SU-DHL-6 (cell line): ENCODE measurements around the gene C19orf38.
"Not testable (repeated sequence)": the region's sequence is repeated elsewhere in the genome, so short reads cannot be mapped to it uniquely, and the experiment has no call there.

ENCODE experiments used
- H2AFZ ChIP-seq: fragments of 200-600 bp; sonication (generic); 2 replicates; pipeline ENCODE4 v1.6.1; 2014; ENCODE audit warnings: low read depth, mild to moderate bottlenecking, moderate library complexity, mixed read lengths, antibody characterized with exemption, low read length; ENCODE audit not compliant: severe bottlenecking
- H3F3A ChIP-seq: fragments of 200-600 bp; shearing (Covaris generic); 2 replicates; pipeline ENCODE4 v1.6.0; 2016; ENCODE audit warnings: antibody characterized with exemption, mild to moderate bottlenecking; ENCODE audit not compliant: insufficient read depth
- H3K27ac ChIP-seq: fragments of 200-600 bp; sonication (generic); 2 replicates; pipeline ENCODE4 v1.5.1; 2016; ENCODE audit warnings: low read depth, mild to moderate bottlenecking, low read length, moderate library complexity, mixed read lengths
- H3K27me3 ChIP-seq: fragments of 200-600 bp; sonication (generic), shearing (Covaris generic); 2 replicates; pipeline ENCODE4 v1.6.0; 2014; ENCODE audit warnings: mild to moderate bottlenecking, low read length
- H3K36me3 ChIP-seq: fragments of 200-600 bp; sonication (generic); 2 replicates; pipeline ENCODE4 v1.6.1; 2014; ENCODE audit warnings: mild to moderate bottlenecking, low read length, mixed read lengths
- H3K4me2 ChIP-seq: fragments of 300-600, 200-600 bp; shearing (Covaris generic), sonication (generic); 2 replicates; pipeline ENCODE4 v1.6.0; 2014; ENCODE audit warnings: low read length, low read depth, mild to moderate bottlenecking; ENCODE audit not compliant: poor library complexity, severe bottlenecking
- H3K4me3 ChIP-seq: fragments of 200-600 bp; sonication (generic); 2 replicates; pipeline ENCODE4 v1.5.1; 2014; ENCODE audit warnings: antibody characterized with exemption, low read length, mild to moderate bottlenecking, mixed read lengths; ENCODE audit not compliant: insufficient read depth, poor library complexity, severe bottlenecking
- H3K79me2 ChIP-seq: fragments of 200-600 bp; sonication (generic); 2 replicates; pipeline ENCODE4 v1.6.1; 2014; ENCODE audit warnings: mild to moderate bottlenecking, low read length, moderate library complexity; ENCODE audit not compliant: insufficient read depth
- H3K9ac ChIP-seq: fragments of 200-600 bp; sonication (generic); 2 replicates; pipeline ENCODE4 v1.7.0; 2014; ENCODE audit warnings: mild to moderate bottlenecking, low read length
- H3K9me2 ChIP-seq: fragments of 200-600 bp; sonication (generic); replicated peaks from 2 replicates; pipeline ENCODE4 v1.6.1; 2014; ENCODE audit warnings: low read length; ENCODE audit not compliant: insufficient read depth
- H3K9me3 ChIP-seq: fragments of 200-600 bp; sonication (generic); 2 replicates; pipeline ENCODE4 v1.6.1; 2014; ENCODE audit warnings: low read length, mixed read lengths; ENCODE audit not compliant: insufficient read depth
- H4K20me1 ChIP-seq: fragments of 200-600 bp; sonication (generic); 2 replicates; pipeline ENCODE4 v1.6.1; 2014; ENCODE audit warnings: low read depth, mild to moderate bottlenecking, antibody characterized with exemption, low read length, moderate library complexity, mixed read lengths
- CTCF ChIP-seq: fragments of 200-600 bp; sonication (generic); IDR thresholded peaks from one replicate; pipeline ENCODE4 v1.5.1; 2017; ENCODE audit warnings: antibody characterized with exemption, mild to moderate bottlenecking, low read length, moderate library complexity; ENCODE audit not compliant: insufficient read depth, poor library complexity, severe bottlenecking
- EZH2phosphoT487 ChIP-seq: fragments of 200-600 bp; sonication (generic), shearing (Covaris generic); conservative IDR thresholded peaks from 2 replicates; pipeline ENCODE4 v1.6.1; 2018; ENCODE audit warnings: mild to moderate bottlenecking, antibody characterized with exemption, low read length, moderate library complexity, mixed read lengths

Gene C19orf38

GRCh38 chr19:10868872-10869547 is 20.8 kb downstream of the C19orf38 start:
- H3K79me2 ChIP-seq, result peaks cover 20% of the 10 kb centered on the region
- TF ChIP-seq EZH2phosphoT487, result no peak
- TF ChIP-seq CTCF, result no peak
- no peak overlapping the region for H2AFZ ChIP-seq
- peaks cover 13% of the 10 kb centered on the region for H3F3A ChIP-seq
- no peaks in the 10 kb centered on the region for H3K9me3 ChIP-seq
- H3K4me2 ChIP-seq, result peak overlapping the region; percentile 79
- no peaks in the 10 kb centered on the region for H3K27me3 ChIP-seq
- no peak overlapping the region for H3K4me3 ChIP-seq
- H3K27ac ChIP-seq, result no peak overlapping the region
- no peaks in the 10 kb centered on the region for H3K36me3 ChIP-seq
- no peaks in the 10 kb centered on the region for H4K20me1 ChIP-seq
- H3K9ac ChIP-seq, result no peak overlapping the region
- H3K9me2 ChIP-seq, result no peaks in the 10 kb centered on the region

GRCh38 chr19:10869872-10870311 is 21.7 kb downstream of the C19orf38 start:
- not testable (repeated sequence) for H3K9me2 ChIP-seq, H3K4me3 ChIP-seq, H3K27me3 ChIP-seq, H3K9me3 ChIP-seq, H3K9ac ChIP-seq, H3K36me3 ChIP-seq, H3K4me2 ChIP-seq, H2AFZ ChIP-seq, H3K27ac ChIP-seq, H4K20me1 ChIP-seq
- H3F3A ChIP-seq, result peaks cover 13% of the 10 kb centered on the region
- peaks cover 29% of the 10 kb centered on the region for H3K79me2 ChIP-seq

- no peaks in the 10 kb centered on the region for H3K27me3 ChIP-seq
Observed at GRCh38 chr19:10870501-10870954, 22.3 kb downstream of the C19orf38 start.

More at GRCh38 chr19:10870501-10870954, 22.3 kb downstream of the C19orf38 start:
- no peaks in the 10 kb centered on the region for H4K20me1 ChIP-seq
- peak overlapping the region; percentile 85 for H3K4me2 ChIP-seq
- no peaks in the 10 kb centered on the region for H3K9me2 ChIP-seq
- peak overlapping the region; percentile 46 for H3K4me3 ChIP-seq
- H3K36me3 ChIP-seq, result no peaks in the 10 kb centered on the region
- peaks cover 33% of the 10 kb centered on the region for H3K79me2 ChIP-seq
- no peaks in the 10 kb centered on the region for H3K9me3 ChIP-seq
- peak overlapping the region; percentile 66 for H3K27ac ChIP-seq
- peak overlapping the region; percentile 51 for H3K9ac ChIP-seq
- TF ChIP-seq EZH2phosphoT487 (no peak), CTCF (no peak)
- peak overlapping the region; percentile 78 for H2AFZ ChIP-seq
- peaks cover 11% of the 10 kb centered on the region for H3F3A ChIP-seq
